HEK293 (cell line): ENCODE results near the gene CXXC5.

Experiments used
- CTCF ChIP-seq: fragments of 450-650 bp; formaldehyde crosslinking; IDR thresholded peaks from 2 replicates; pipeline ENCODE4 v1.5.1; 2016; ENCODE audit warnings: missing biosample characterization, missing genetic modification characterization
- MYNN ChIP-seq: fragments of 450-650 bp; formaldehyde crosslinking; IDR thresholded peaks from 2 replicates; pipeline ENCODE4 v1.5.1; 2016; ENCODE audit warnings: missing biosample characterization, missing genetic modification characterization, borderline replicate concordance
- RBAK ChIP-seq: fragments of 450-650 bp; formaldehyde crosslinking; IDR thresholded peaks from 2 replicates; pipeline ENCODE4 v1.5.1; 2016; ENCODE audit warnings: missing biosample characterization, missing genetic modification characterization
- SALL2 ChIP-seq: fragments of 450-650 bp; formaldehyde crosslinking; IDR thresholded peaks from 2 replicates; pipeline ENCODE4 v1.5.0; 2017; ENCODE audit warnings: missing biosample characterization, mild to moderate bottlenecking, missing genetic modification characterization, borderline replicate concordance
- YY1 ChIP-seq: fragments of 450-650 bp; formaldehyde crosslinking; IDR thresholded peaks from 2 replicates; pipeline ENCODE4 v1.5.1; 2018; ENCODE audit warnings: missing biosample characterization, missing genetic modification characterization
- ZNF121 ChIP-seq: fragments of 450-650 bp; formaldehyde crosslinking; IDR thresholded peaks from 2 replicates; pipeline ENCODE4 v1.5.1; 2016; ENCODE audit warnings: missing biosample characterization, missing genetic modification characterization
- ZNF174 ChIP-seq: fragments of 450-650 bp; formaldehyde crosslinking; IDR thresholded peaks from 2 replicates; pipeline ENCODE4 v1.5.0; 2017; ENCODE audit warnings: missing biosample characterization, mild to moderate bottlenecking, missing genetic modification characterization
- ZNF280C ChIP-seq: fragments of 450-650 bp; formaldehyde crosslinking; IDR thresholded peaks from 2 replicates; pipeline ENCODE4 v1.5.1; 2016; ENCODE audit warnings: missing biosample characterization, missing genetic modification characterization
- ZNF624 ChIP-seq: fragments of 450-650 bp; formaldehyde crosslinking; IDR thresholded peaks from 2 replicates; pipeline ENCODE4 v1.5.1; 2017; ENCODE audit warnings: missing biosample characterization, missing genetic modification characterization
- TF ChIP-seq, protein P1 (sequence below): fragments of 450-650 bp; formaldehyde crosslinking; conservative IDR thresholded peaks from 2 replicates; pipeline ENCODE4 v1.5.1; 2016; ENCODE audit warnings: low read depth, missing biosample characterization, missing genetic modification characterization
- TF ChIP-seq, protein P2 (sequence below): fragments of 450-650 bp; formaldehyde crosslinking; IDR thresholded peaks from 2 replicates; pipeline ENCODE4 v1.5.1; 2016; ENCODE audit warnings: missing biosample characterization, missing genetic modification characterization, low read depth
- TF ChIP-seq, protein P3 (sequence below): fragments of 450-650 bp; formaldehyde crosslinking; IDR thresholded peaks from 2 replicates; pipeline ENCODE4 v1.5.1; 2016; ENCODE audit warnings: missing biosample characterization, missing genetic modification characterization

- TF ChIP-seq CTCF (tag by site-specific recombination) (no peak), ZNF624 (tag by site-specific recombination) (no peak), RBAK (no peak), ZNF121 (tag by site-specific recombination) (no peak), ZNF174 (tag by site-specific recombination) (no peak), SALL2 (no peak), MYNN (no peak), ZNF280C (tag by site-specific recombination) (no peak), YY1 (tag by site-specific recombination) (no peak)
- TF ChIP-seq, protein P1, sequence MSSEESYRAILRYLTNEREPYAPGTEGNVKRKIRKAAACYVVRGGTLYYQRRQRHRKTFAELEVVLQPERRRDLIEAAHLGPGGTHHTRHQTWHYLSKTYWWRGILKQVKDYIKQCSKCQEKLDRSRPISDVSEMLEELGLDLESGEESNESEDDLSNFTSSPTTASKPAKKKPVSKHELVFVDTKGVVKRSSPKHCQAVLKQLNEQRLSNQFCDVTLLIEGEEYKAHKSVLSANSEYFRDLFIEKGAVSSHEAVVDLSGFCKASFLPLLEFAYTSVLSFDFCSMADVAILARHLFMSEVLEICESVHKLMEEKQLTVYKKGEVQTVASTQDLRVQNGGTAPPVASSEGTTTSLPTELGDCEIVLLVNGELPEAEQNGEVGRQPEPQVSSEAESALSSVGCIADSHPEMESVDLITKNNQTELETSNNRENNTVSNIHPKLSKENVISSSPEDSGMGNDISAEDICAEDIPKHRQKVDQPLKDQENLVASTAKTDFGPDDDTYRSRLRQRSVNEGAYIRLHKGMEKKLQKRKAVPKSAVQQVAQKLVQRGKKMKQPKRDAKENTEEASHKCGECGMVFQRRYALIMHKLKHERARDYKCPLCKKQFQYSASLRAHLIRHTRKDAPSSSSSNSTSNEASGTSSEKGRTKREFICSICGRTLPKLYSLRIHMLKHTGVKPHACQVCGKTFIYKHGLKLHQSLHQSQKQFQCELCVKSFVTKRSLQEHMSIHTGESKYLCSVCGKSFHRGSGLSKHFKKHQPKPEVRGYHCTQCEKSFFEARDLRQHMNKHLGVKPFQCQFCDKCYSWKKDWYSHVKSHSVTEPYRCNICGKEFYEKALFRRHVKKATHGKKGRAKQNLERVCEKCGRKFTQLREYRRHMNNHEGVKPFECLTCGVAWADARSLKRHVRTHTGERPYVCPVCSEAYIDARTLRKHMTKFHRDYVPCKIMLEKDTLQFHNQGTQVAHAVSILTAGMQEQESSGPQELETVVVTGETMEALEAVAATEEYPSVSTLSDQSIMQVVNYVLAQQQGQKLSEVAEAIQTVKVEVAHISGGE (tag by site-specific recombination) = no peak
- TF ChIP-seq, protein P2, sequence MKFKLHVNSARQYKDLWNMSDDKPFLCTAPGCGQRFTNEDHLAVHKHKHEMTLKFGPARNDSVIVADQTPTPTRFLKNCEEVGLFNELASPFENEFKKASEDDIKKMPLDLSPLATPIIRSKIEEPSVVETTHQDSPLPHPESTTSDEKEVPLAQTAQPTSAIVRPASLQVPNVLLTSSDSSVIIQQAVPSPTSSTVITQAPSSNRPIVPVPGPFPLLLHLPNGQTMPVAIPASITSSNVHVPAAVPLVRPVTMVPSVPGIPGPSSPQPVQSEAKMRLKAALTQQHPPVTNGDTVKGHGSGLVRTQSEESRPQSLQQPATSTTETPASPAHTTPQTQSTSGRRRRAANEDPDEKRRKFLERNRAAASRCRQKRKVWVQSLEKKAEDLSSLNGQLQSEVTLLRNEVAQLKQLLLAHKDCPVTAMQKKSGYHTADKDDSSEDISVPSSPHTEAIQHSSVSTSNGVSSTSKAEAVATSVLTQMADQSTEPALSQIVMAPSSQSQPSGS = no peak
- TF ChIP-seq, protein P3, sequence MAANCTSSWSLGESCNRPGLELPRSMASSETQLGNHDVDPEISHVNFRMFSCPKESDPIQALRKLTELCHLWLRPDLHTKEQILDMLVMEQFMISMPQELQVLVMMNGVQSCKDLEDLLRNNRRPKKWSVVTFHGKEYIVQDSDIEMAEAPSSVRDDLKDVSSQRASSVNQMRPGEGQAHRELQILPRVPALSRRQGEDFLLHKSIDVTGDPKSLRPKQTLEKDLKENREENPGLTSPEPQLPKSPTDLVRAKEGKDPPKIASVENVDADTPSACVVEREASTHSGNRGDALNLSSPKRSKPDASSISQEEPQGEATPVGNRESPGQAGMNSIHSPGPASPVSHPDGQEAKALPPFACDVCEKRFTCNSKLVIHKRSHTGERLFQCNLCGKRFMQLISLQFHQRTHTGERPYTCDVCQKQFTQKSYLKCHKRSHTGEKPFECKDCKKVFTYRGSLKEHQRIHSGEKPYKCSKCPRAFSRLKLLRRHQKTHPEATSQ = no peak
These were observed 47.7 kb upstream of the CXXC5 start for GRCh38 chr5:139600336-139600949.
